Measurements from ENCODE around the gene HOXA10.

The HOXA10 gene

DNA sequence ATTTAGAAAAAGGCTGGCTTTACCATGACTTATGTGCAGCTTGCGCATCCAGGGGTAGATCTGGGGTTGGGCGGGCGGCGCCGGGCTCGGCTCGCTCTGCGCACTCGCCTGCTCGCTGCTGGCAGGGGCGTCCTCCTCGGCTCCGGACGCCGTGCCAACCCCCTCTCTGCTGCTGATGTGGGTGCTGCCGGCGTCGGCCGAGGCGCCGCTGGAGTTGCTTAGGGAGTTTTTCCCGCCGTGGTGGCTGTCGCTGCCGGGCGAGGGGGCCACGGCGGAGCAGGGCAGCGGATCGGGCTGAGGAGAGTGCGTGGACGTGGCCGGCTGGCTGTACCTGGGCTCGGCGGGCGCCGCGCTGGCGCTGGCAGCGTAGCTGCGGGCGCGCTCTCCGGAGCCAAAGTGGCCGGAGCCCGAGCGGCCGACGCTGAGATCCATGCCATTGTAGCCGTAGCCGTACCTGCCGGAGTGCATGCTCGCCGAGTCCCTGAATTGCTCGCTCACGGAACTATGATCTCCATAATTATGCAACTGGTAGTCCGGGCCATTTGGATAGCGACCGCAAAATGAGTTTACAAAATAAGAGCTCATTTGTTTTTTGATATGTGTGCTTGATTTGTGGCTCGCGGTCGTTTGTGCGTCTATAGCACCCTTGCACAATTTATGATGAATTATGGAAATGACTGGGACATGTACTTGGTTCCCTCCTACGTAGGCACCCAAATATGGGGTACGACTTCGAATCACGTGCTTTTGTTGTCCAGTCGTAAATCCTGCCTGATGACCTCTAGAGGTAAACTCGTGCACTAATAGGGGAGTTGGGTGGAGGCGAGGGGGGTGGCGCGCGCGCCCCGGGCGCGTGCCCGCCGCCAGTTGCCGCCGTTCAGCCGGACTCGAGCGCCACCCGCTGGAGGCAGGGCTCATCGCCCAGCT lies 30.8 kb downstream of the HOXA10 start, which contains the start of gene HOXA5:
TSS of gene HOXA5 (minus strand) at position 659 of the 927 bp plus-strand sequence. CDS start at position 585, 74 bp downstream.
- peak; percentile 79 for DNase-seq

DNA sequence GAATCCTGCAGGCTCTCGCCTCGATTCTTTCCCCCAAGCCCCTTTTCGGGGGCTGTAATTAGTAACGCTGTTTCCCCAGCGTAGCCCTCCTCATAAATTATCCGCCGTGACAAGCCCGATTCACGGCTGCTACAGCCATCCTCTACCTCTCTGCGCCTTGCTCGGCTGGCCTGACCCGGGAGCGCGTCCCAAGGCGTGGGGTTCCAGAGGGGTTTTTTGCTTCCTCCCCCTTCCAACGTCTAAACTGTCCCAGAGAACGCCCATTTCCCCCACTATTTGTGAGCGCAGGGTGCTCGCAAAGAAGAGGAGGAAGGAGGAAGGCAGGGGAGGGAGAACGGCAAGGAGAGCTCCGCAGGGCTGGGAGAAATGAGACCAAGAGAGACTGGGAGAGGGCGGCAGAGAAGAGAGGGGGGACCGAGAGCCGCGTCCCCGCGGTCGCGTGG lies 31.5 kb downstream of the HOXA10 start:
- DNase-seq = no peak

DNA sequence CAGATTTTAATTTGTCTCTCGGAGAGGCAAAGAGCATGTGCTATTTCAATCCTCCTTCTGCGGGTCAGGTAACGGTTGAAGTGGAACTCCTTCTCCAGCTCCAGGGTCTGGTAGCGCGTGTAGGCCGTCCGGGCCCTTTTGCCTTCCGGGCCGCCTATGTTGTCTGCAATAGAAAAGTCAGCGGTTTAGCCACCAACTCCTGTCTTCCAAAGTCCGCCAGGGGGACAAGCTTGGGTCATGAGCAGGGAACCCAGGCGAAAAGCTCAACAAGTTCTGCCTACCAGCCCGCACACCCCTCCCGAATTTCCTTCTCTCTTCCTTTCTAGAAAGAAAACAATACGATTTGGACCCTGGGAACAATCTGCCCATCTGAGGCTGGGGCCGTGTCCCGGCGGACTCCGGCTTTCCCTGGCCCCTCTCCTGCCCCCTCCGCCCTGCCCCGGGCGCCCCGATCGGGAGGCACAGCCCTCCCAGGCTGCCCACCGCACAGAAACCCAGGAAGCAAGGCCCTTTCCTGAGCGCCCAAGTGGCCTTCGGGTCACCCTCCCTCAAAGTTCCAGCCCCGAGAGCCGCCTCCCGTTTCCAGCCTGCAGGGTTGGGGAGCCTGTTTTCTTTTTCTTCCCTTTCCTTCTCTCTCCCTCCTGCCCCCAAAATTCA lies 32.1 kb downstream of the HOXA10 start:
- DNase-seq = no peak

GRCh38 chr7:27141137-27141922 lies 32.8 kb downstream of the HOXA10 start:
- DNase-seq = no peak

- no peak for DNase-seq
Measured at GRCh38 chr7:27140126-27140857, 33.8 kb downstream of the HOXA10 start.

DNA sequence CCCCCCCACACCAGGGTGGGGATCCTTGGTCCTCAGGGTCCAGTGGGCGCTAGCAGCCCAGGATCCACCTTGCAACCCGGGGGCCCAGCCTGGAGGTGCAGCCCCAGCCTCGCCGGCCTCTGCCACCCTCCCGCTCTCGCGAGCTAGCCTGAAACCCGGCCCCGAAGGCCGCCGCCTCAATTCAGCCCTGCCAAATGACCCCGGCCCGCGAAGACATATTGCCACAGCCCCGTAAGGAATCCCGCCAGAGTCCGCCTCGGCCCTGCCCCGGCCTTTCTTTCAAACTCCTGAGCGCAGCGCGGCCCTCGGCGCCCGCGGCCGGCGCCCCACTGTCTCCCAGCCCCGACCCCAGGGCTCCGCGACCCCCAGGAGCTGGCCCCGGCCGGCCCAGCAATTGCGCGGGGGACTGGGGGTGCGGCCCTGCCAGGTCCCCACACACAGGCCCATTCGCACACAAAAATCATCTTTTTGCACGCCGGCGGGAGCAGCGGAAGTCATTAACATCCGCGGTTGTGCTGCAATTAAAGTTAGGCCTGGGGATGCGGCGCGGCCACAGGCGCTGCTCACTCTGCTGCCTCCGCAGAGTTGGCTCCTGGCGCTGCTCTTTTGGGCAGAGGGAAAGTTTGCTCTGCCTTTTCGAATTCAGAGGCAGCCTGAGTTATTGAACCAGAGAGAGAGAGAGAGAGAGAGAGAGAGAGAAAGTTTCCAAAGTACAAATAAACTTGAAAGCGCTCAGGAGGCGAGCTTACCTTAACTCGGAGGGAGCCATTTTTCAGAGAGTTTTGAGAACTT lies 34.6 kb downstream of the HOXA10 start:
- no peak for DNase-seq

DNA sequence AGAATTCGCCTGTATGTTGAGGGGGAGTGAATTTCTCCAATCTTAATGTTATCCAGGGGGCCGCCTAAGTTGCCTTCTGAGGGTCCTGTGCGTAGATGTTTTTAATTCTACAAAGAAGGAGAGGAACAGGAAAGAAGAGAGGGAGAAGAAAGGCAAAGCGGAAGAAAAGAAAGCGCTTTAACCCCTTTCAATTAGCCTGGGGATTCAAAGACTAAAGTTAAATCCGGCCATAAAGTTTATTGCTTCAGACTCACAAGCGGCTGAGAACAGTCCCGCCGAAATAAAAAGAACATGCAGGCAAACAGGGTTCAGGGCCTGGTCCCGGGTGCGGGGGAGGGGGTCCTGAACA lies 35.2 kb downstream of the HOXA10 start:
- DNase-seq = no peak

DNA sequence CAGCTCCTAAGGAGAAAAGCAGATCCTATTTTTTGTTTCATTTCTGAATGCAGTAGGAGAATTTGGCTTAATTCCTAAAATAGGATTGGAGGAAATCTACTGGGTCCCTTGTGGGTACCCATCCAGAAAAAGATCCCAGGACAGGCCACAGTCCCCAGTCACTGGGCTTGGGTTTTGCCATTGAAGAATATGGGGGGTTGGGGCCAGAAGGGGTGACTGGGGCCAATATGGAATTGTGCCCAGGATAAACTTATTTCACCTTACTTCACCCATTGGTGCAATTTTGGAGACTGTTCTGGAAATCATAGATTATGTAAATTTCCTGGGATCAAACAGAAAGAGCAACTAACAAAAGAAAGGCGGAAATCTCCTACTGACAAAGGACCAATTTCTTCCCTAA lies 35.6 kb downstream of the HOXA10 start:
- no peak for DNase-seq

DNA sequence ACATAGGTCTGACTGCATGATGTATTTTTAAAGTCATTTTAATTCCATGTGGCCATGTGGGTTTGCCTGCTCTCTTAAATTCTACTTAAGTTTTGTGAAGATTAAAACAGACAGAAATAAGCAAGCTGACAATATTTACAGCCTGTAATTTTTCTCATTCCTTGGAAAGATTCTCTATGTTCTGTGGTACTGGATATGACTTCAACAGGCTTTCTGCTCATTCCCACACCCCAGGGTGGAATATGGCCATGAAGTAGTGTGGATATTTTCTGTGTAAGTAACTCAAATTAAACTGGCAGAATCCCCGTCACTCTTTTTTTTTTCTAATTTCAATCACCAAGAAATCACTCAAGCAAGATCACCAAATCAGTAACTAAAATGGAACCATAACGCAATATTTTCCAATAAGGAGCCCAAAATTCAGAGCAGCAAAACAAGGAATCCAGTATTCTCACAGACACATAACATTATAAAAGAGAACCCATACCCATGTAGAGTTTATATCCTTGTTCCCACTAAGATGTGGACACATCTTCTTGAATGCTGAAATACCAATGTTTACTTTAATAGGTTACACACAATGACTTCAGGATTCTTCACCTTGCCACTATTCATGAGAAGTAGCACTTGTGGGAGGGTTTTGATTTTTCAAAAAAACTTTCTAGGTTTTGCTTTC lies 36.3 kb downstream of the HOXA10 start:
- no peak for DNase-seq

GRCh38 chr7:27134392-27134791 lies 39.7 kb downstream of the HOXA10 start:
- no peak for DNase-seq

- no peak for DNase-seq
Measured at GRCh38 chr7:27133409-27134231, 40.5 kb downstream of the HOXA10 start.

- no peak for DNase-seq
Measured at GRCh38 chr7:27132978-27133377, 41.1 kb downstream of the HOXA10 start.

- no peak for DNase-seq
Measured at GRCh38 chr7:27132214-27132613, 41.9 kb downstream of the HOXA10 start.

GRCh38 chr7:27131390-27131819 lies 42.7 kb downstream of the HOXA10 start:
- DNase-seq = no peak

DNA sequence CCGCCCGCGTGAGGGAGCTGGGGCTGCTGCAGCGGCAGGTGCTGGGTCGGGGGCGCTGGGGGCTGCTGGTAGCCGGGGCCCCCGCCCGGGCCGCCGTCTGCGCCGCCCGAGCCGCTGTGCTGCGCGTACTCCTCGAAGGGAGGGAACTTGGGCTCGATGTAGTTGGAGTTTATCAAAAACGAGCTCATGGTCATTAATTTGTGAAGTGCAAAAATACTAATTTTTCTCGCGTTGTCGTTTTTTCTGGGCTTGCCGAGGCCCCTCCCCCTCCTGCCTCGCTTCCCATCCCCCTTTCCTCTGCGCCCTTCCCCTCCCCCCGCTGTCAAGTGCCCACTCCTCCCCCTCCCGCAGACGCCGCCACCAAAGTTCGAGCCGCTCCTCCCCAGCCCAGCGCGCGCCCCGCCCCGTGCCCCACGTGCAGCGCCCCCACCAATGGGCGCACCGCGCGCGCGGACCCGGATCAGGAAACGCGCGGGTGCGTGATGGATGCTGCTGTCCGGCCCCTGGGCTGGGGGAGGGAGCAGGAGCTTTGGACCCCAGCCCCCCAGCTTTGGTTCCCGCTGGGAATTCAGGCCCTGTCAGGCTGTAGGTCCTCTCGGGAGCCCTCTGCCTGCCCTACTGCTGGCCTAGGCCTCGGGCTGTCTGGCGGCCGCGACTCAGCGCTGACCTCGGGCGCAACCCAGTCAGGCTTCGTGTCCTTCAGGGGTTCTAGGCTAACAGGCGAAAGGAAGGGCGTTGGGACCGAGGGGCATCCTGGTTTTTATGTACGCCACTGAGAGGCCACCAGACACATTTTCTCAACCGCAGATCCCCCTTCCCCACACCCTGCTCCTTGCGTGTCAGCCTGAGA lies 43.4 kb downstream of the HOXA10 start, which contains the start of gene HOXA4:
TSS of gene HOXA4 (minus strand) at position 218 of the 850 bp plus-strand sequence. CDS start at position 194, 24 bp downstream.
- DNase-seq = peak; percentile 68

DNA sequence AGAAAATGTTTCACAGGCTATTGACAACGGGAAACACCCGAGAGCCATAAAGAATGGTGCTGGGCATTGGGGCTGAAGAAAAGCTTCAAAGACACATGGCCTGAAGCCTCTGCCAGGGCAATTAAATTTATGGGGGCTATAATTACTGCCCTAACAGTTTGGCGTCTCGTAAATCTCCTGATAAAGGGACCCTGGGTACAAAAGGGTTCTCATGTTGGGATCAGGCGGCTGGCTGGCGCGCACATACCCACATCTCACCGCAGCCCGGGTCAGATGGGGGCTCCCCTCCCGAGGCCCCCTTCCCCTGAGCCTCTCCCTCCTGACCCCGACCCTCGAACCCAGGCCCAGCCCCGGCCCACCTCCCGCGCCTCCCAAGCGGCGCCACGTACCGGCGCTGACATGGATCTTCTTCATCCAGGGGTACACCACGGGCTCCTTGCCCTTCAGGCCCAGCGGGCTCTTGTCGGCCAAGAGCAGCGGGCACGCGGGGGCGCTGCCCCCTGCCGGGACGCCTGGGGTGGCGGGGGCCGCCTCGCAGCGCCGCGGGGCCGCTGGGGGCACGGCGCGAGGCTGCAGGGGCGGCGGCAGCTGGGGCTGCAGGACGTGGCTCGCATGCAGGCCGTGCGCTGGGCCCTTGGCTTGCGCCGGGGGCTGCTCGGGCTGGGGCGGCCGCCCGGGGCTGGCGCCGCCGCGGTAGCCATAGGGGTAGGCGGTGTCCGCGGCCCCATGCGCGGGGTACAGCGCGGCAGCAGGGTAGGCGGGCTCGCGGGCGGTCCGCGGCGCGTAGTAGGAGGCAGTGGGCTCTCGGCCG lies 44.2 kb downstream of the HOXA10 start:
- no peak for DNase-seq

DNA sequence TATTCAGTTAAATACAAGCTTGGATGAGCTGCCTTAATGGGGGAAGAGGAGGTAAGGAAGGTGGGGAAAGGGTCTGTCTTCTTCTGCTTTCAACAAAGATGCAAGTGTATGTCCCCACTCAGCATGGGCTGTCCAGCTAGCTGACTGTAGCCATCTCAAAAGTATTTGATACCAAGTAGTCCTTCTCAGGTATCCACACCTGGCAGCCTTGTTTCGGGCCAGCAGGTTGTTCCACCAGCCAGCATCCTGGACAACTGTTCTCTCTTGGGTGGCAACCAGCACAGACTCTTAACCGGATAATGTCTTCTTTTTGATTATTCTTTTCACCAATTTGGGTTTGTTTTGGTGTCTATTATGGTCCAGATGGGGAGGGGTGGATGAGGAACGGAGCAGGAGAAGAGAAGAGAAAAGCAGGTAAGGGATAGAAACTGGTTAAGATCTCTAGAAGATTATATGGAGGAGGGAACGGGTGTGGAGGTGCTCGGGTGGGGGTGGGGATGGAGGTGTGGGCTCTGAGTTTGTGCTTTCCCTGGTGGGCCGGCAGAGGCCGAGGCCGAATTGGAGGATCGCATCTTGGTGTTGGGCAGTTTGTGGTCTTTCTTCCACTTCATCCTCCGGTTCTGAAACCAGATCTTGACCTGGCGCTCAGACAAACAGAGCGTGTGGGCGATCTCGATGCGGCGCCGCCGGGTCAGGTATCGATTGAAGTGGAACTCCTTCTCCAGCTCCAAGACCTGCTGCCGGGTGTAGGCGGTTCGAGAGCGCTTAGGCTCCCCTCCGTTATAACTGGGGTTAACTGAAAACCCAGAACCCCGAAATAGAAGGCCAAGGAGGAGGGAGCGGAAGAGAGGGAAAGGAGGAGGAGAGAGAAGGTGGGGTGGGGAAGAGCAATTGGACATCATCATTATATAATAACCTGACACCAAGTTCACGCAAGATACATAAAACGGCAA lies 45.1 kb downstream of the HOXA10 start:
- DNase-seq = no peak

Data from GOT3 (cell line).